ENCODE data around the gene PTPN9. TPM values are rescaled to one million over a fixed set of nuclear protein-coding genes. Genes with fewer than 3 reads are reported as not detected.
"Not testable (repeated sequence)": the region's sequence is repeated elsewhere in the genome, so short reads cannot be mapped to it uniquely, and the experiment has no call there.

The PTPN9 gene
- total RNA-seq, 2 experiments from 2014 or later: 37.0 to 37.4 TPM

GRCh38 chr15:75446151-75446550 is 133.0 kb downstream of the PTPN9 start:
- ChIA-PET POLR2A (interaction anchor here (1.2 kb wide), 1 partner anchor 9 kb away, joined by 3 read pairs; no protein-coding TSS in a partner anchor), CTCF (interaction anchor here (0.6 to 1.5 kb wide), 4 partner anchors 9 to 34 kb away, joined by 3 to 5 read pairs (median 4); no protein-coding TSS in a partner anchor)
- H3K4me1 Mint-ChIP-seq: peaks cover 53% of the 10 kb centered on the region
- peak overlapping the region; percentile 85 for H3K27ac Mint-ChIP-seq
- H3K4me3 Mint-ChIP-seq: peak overlapping the region; percentile 38
- no peaks in the 10 kb centered on the region for H3K9me3 Mint-ChIP-seq
- H3K36me3 Mint-ChIP-seq (ENCODE audit: low read depth): peaks cover 29% of the 10 kb centered on the region
- H3K27me3 Mint-ChIP-seq: no peaks in the 10 kb centered on the region
- no peak for DNase-seq

GRCh38 chr15:75445324-75445723 is 133.8 kb downstream of the PTPN9 start:
- H3K9me3 Mint-ChIP-seq, DNase-seq, H3K27me3 Mint-ChIP-seq, POLR2A ChIA-PET, H3K4me3 Mint-ChIP-seq: not testable (repeated sequence)
- Mint-ChIP-seq H3K36me3 (ENCODE audit: low read depth) (peaks cover 35% of the 10 kb centered on the region), H3K27ac (peak overlapping the region; percentile 85), H3K4me1 (peaks cover 53% of the 10 kb centered on the region)
- CTCF ChIA-PET: interaction anchor here (0.6 to 1.5 kb wide), 5 partner anchors 9 to 658 kb away, joined by 3 to 5 read pairs (median 3); no protein-coding TSS in a partner anchor

- H3K4me1 Mint-ChIP-seq: peaks cover 44% of the 10 kb centered on the region
Measured at GRCh38 chr15:75443972-75444453, 135.1 kb downstream of the PTPN9 start.

GRCh38 chr15:75437721-75438120 is 141.4 kb downstream of the PTPN9 start:
- ChIA-PET CTCF (no interaction called here), POLR2A (no interaction called here)
- Mint-ChIP-seq H3K4me1 (peaks cover 38% of the 10 kb centered on the region), H3K4me3 (no peak overlapping the region), H3K27me3 (no peaks in the 10 kb centered on the region), H3K27ac (no peak overlapping the region), H3K9me3 (no peaks in the 10 kb centered on the region), H3K36me3 (ENCODE audit: low read depth) (peaks cover 39% of the 10 kb centered on the region)
- no peak for DNase-seq

More at GRCh38 chr15:75443972-75444453, 135.1 kb downstream of the PTPN9 start:
- H3K36me3 Mint-ChIP-seq (ENCODE audit: low read depth): peaks cover 36% of the 10 kb centered on the region
- POLR2A ChIA-PET, DNase-seq, H3K27ac Mint-ChIP-seq, H3K9me3 Mint-ChIP-seq, H3K27me3 Mint-ChIP-seq, H3K4me3 Mint-ChIP-seq: not testable (repeated sequence)
- CTCF ChIA-PET: interaction anchor here (0.9 kb wide), 1 partner anchor 203 kb away, joined by 3 read pairs; no protein-coding TSS in a partner anchor

- H3K4me1 Mint-ChIP-seq: peaks cover 40% of the 10 kb centered on the region
- CTCF ChIA-PET: interaction anchor here (0.6 to 1.8 kb wide), 4 partner anchors 8 to 802 kb away, joined by 3 to 6 read pairs (median 4); partner anchors contain the start of gene MAN2C1
- peak overlapping the region; percentile 69 for H3K27ac Mint-ChIP-seq
- peaks cover 37% of the 10 kb centered on the region for H3K36me3 Mint-ChIP-seq (ENCODE audit: low read depth)
- H3K9me3 Mint-ChIP-seq: no peaks in the 10 kb centered on the region
- DNase-seq: no peak
- no peak overlapping the region for H3K4me3 Mint-ChIP-seq
- H3K27me3 Mint-ChIP-seq: no peaks in the 10 kb centered on the region
- POLR2A ChIA-PET: no interaction called here
Measured at GRCh38 chr15:75436881-75437280, 142.2 kb downstream of the PTPN9 start.

GRCh38 chr15:75431682-75432081 is 147.4 kb downstream of the PTPN9 start:
- CTCF ChIA-PET: interaction anchor here (0.6 to 0.9 kb wide), 3 partner anchors 9 to 116 kb away, joined by 3 to 4 read pairs (median 3); no protein-coding TSS in a partner anchor
- Mint-ChIP-seq H3K9me3 (no peaks in the 10 kb centered on the region), H3K4me1 (peaks cover 26% of the 10 kb centered on the region), H3K27ac (no peak overlapping the region), H3K4me3 (no peak overlapping the region), H3K27me3 (no peaks in the 10 kb centered on the region), H3K36me3 (ENCODE audit: low read depth) (peaks cover 31% of the 10 kb centered on the region)
- DNase-seq: no peak
- POLR2A ChIA-PET: no interaction called here

GRCh38 chr15:75431270-75431669 is 147.8 kb downstream of the PTPN9 start:
- Mint-ChIP-seq H3K27me3 (no peaks in the 10 kb centered on the region), H3K27ac (no peak overlapping the region), H3K4me3 (no peak overlapping the region), H3K9me3 (no peaks in the 10 kb centered on the region), H3K36me3 (ENCODE audit: low read depth) (peaks cover 32% of the 10 kb centered on the region), H3K4me1 (peaks cover 28% of the 10 kb centered on the region)
- CTCF ChIA-PET: interaction anchor here (0.6 to 0.9 kb wide), 2 partner anchors 10 to 116 kb away, joined by 3 to 4 read pairs; no protein-coding TSS in a partner anchor
- POLR2A ChIA-PET: no interaction called here
- no peak for DNase-seq

- Mint-ChIP-seq H3K36me3 (ENCODE audit: low read depth) (peaks cover 29% of the 10 kb centered on the region), H3K27me3 (no peaks in the 10 kb centered on the region), H3K4me1 (peaks cover 34% of the 10 kb centered on the region)
Measured at GRCh38 chr15:75430259-75430658, 148.9 kb downstream of the PTPN9 start.

GRCh38 chr15:75428152-75428551 is 151.0 kb downstream of the PTPN9 start:
- ChIA-PET CTCF (interaction anchor here (1.5 kb wide), 1 partner anchor 60 kb away, joined by 3 read pairs; no protein-coding TSS in a partner anchor), POLR2A (no interaction called here)
- Mint-ChIP-seq H3K27me3 (no peaks in the 10 kb centered on the region), H3K4me3 (no peak overlapping the region), H3K27ac (no peak overlapping the region), H3K4me1 (peaks cover 27% of the 10 kb centered on the region), H3K36me3 (ENCODE audit: low read depth) (peaks cover 22% of the 10 kb centered on the region), H3K9me3 (no peaks in the 10 kb centered on the region)
- no peak for DNase-seq

More at GRCh38 chr15:75430259-75430658, 148.9 kb downstream of the PTPN9 start:
- no peak overlapping the region for H3K27ac Mint-ChIP-seq
- no peak overlapping the region for H3K4me3 Mint-ChIP-seq
- POLR2A ChIA-PET: no interaction called here
- no peaks in the 10 kb centered on the region for H3K9me3 Mint-ChIP-seq
- CTCF ChIA-PET: interaction anchor here (0.6 kb wide), 1 partner anchor 1467 kb away, joined by 3 read pairs; no protein-coding TSS in a partner anchor
- DNase-seq: no peak

GRCh38 chr15:75425966-75426500 is 153.1 kb downstream of the PTPN9 start:
- Mint-ChIP-seq H3K9me3 (no peaks in the 10 kb centered on the region), H3K36me3 (ENCODE audit: low read depth) (peaks cover 38% of the 10 kb centered on the region), H3K4me3 (no peak overlapping the region), H3K27ac (peak overlapping the region; percentile 66), H3K4me1 (peaks cover 18% of the 10 kb centered on the region), H3K27me3 (no peaks in the 10 kb centered on the region)
- DNase-seq: no peak
- POLR2A ChIA-PET: no interaction called here
- CTCF ChIA-PET: no interaction called here

- no peak for DNase-seq
- ChIA-PET CTCF (interaction anchor here (1.0 kb wide), 1 partner anchor 11 kb away, joined by 3 read pairs; no protein-coding TSS in a partner anchor), POLR2A (interaction anchor here (0.6 kb wide), 1 partner anchor 63 kb away, joined by 3 read pairs; no protein-coding TSS in a partner anchor)
- peaks cover 15% of the 10 kb centered on the region for H3K4me1 Mint-ChIP-seq
- no peak overlapping the region for H3K4me3 Mint-ChIP-seq
- no peaks in the 10 kb centered on the region for H3K9me3 Mint-ChIP-seq
- no peaks in the 10 kb centered on the region for H3K27me3 Mint-ChIP-seq
- peaks cover 34% of the 10 kb centered on the region for H3K36me3 Mint-ChIP-seq (ENCODE audit: low read depth)
- H3K27ac Mint-ChIP-seq: no peak overlapping the region
Measured at GRCh38 chr15:75422554-75422953, 156.6 kb downstream of the PTPN9 start.

GRCh38 chr15:75420698-75421097 is 158.4 kb downstream of the PTPN9 start:
- H3K4me3 Mint-ChIP-seq: no peak overlapping the region
- no peak overlapping the region for H3K27ac Mint-ChIP-seq
- H3K9me3 Mint-ChIP-seq: no peaks in the 10 kb centered on the region
- ChIA-PET POLR2A (no interaction called here), CTCF (interaction anchor here (1.4 kb wide), 1 partner anchor 11 kb away, joined by 3 read pairs; no protein-coding TSS in a partner anchor)
- no peak for DNase-seq
- peaks cover 12% of the 10 kb centered on the region for H3K4me1 Mint-ChIP-seq
- no peaks in the 10 kb centered on the region for H3K27me3 Mint-ChIP-seq
- H3K36me3 Mint-ChIP-seq (ENCODE audit: low read depth): peaks cover 34% of the 10 kb centered on the region

GRCh38 chr15:75416584-75416983 is 162.5 kb downstream of the PTPN9 start:
- H3K27ac Mint-ChIP-seq: peak overlapping the region; percentile 36
- H3K27me3 Mint-ChIP-seq: no peaks in the 10 kb centered on the region
- no peak overlapping the region for H3K4me3 Mint-ChIP-seq
- DNase-seq: no peak
- H3K36me3 Mint-ChIP-seq (ENCODE audit: low read depth): peaks cover 45% of the 10 kb centered on the region
- POLR2A ChIA-PET: no interaction called here
- peaks cover 14% of the 10 kb centered on the region for H3K4me1 Mint-ChIP-seq
- CTCF ChIA-PET: interaction anchor here (0.6 to 0.7 kb wide), 2 partner anchors 29 to 30 kb away, joined by 3 read pairs; no protein-coding TSS in a partner anchor
- no peaks in the 10 kb centered on the region for H3K9me3 Mint-ChIP-seq
